ENCODE measurements around the gene AKIRIN1.
"Not testable (repeated sequence)": the region's sequence is repeated elsewhere in the genome, so short reads cannot be mapped to it uniquely, and the experiment has no call there.

Gene AKIRIN1

GRCh38 chr1:39051956-39052355, 60.9 kb downstream of the AKIRIN1 start:
- Histone ChIP-seq H3K27ac (no peak overlapping the region), H3K36me3 (peaks cover 5% of the 10 kb centered on the region), H3K4me3 (ENCODE audit: low read depth in 1 of 2, low read length in 1 of 2) (no peak overlapping the region), H3K4me1 (ENCODE audit: control insufficient read depth in 1 of 2, insufficient read depth in 1 of 2, low read depth in 1 of 2, low read length in 1 of 2) (no peaks in the 10 kb centered on the region), H3K9me3 (no peaks in the 10 kb centered on the region), H3K27me3 (no peaks in the 10 kb centered on the region)
- TF ChIP-seq CTCF (IDR thresholded peaks at IDR 0.05): no peak

GRCh38 chr1:39055213-39055710, 64.2 kb downstream of the AKIRIN1 start:
- H3K27me3 ChIP-seq; H3K4me1 ChIP-seq (ENCODE audit: control insufficient read depth in 1 of 2, insufficient read depth in 1 of 2, low read depth in 1 of 2, low read length in 1 of 2); H3K36me3 ChIP-seq; H3K4me3 ChIP-seq (ENCODE audit: low read depth in 1 of 2, low read length in 1 of 2); H3K27ac ChIP-seq; H3K9me3 ChIP-seq: not testable (repeated sequence)

Measured in neutrophil (primary cell).